GOT3 (cell line): ENCODE data around the gene SLC3A2.
A peak's percentile ranks its signal among the peaks of the same experiment; 100 is the strongest.
"Not testable (repeated sequence)": the region's sequence is repeated elsewhere in the genome, so short reads cannot be mapped to it uniquely, and the experiment has no call there.

ENCODE experiments used
- DNase-seq: peaks from one replicate; lab custom pipeline; 2025; ENCODE audit warnings: mixed read lengths; lab: John Stamatoyannopoulos, UW

Gene SLC3A2

DNA sequence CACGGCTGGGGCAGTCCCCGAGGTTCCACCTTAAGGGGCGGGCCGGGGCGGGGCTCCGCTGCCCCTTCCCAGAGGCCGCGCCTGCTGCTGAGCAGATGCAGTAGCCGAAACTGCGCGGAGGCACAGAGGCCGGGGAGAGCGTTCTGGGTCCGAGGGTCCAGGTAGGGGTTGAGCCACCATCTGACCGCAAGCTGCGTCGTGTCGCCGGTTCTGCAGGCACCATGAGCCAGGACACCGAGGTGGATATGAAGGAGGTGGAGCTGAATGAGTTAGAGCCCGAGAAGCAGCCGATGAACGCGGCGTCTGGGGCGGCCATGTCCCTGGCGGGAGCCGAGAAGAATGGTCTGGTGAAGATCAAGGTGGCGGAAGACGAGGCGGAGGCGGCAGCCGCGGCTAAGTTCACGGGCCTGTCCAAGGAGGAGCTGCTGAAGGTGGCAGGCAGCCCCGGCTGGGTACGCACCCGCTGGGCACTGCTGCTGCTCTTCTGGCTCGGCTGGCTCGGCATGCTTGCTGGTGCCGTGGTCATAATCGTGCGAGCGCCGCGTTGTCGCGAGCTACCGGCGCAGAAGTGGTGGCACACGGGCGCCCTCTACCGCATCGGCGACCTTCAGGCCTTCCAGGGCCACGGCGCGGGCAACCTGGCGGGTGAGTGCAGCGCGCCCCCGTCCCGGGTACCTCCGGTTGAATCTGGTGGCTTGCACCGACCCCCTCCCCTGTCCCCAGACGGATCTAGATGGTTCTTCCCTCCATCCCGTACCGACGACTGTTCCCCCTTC, at the start of gene SLC3A2:
SLC3A2 (plus strand) TSS at position 94 of the 776 bp plus-strand sequence; CDS start at position 222, 128 bp downstream.
- peak; percentile 77 for DNase-seq

DNA sequence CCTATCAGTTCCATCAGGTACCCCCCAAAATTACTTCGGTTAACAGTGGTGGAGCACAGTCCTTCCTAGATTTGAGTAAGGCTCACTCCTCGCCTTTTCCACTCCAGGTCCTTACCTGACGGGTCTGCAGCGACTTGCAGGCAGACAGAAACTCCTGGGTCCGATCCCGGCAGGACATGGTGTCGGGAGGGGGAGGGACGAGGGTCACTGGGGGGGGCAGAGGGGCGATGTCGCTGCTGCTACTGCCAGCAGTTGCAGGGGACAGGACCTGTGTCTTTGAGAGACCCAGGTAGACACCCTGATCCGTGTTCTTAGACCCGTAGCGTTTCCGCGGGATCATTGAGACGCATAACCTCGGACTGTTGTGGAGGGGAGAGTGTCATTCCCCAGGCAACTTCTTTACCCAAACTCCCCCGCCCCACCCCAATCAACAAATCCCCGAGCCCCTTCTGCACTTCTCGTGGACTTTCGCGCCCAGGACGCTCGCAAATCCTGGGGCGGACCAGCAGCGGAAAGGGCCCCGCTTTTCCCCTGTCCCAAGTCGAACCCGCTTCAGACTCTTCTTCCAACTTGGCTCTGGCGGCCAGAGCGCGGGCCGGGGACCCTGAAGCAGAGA, 49.7 kb upstream of the SLC3A2 start:
- no peak for DNase-seq

DNA sequence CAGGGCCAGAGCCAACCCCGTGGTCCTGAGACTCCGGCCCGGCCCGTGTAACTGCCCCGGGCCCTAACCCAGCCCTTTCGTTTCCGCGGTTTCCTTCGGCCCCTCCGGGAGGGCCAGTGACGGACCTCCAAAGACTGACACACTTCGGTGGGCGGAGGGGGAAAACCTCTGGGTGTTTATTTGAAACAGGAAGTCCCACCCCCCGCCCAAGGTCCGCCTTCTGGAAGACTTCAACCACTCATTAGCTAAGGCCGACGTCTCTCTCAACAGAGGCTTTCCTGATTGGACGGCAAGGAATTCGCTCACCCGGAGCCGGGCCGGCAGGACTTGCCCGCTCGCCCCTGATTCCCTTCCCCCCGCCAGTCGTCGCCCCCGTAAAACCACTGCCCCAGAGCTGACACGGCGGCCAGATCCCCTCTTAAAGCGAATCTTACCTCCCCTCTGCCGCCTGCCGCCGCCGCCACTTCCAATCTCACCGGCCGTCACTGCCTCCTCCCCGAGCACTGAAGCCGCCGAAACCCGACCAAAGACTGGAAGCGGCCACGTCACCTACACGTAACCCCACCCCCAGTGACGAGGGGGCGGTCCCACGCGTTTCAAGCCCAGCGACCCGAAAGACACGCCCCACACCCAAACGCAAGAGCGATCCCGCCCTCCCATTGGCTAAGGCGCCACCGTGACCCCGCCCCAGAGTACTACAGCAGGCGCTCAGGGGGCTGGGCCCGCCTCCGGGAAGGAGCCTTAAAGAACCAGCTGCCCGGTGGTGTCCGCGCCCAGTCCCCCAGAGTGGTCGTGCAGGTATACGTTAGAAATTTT, 49.0 kb upstream of the SLC3A2 start, which contains the start of gene STX5:
STX5 (minus strand) TSS at position 532 of the 816 bp plus-strand sequence. CDS start 808 bp downstream, outside the sequence.
- DNase-seq, result peak; percentile 96

DNA sequence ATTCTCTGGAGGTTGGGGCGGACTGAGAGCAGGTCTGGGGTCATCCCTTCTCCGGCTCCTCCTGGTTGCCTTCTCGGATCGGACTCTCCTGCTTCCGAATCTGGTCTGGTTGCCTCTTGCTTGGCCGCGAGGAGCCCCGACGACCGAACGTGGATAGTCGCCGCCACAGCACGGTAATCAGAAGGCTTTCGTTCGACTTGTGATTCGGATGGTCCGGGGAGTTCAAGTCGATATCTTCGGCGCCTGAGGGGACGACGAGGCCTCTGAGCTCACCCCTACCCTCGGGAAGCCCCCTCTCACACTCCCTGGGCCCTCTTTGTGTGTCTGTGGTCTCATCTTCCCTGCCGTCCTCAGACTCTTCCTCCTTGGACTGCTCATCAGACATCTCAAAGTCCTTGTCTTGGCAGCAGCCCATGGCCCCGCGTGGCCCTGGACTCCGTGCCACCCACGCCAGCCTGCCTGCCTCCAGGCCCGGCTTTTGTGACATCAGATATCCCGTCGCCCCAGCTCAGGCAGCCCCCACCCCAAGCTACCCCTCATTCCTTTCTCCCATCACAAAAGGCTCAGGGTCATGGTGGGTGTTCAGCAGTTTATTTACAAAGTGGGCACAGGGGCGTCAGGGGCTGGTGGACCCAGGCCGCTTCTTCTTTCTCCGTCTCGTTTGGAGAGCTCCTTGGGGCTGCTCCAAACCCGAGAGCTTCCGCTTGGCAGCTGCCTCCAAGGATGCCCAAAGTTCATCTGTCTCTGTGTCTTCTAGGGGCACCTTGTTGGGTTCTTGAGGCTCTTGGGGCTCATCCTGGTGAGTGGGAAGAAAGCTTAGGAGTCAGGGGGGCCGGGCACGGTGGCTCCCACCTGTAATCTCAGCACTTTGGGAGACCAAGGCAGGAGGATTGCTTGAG, 48.1 kb upstream of the SLC3A2 start, which contains the start of gene TEX54:
TEX54 (minus strand) TSS at position 506 of the 899 bp plus-strand sequence.
- no peak for DNase-seq

DNA sequence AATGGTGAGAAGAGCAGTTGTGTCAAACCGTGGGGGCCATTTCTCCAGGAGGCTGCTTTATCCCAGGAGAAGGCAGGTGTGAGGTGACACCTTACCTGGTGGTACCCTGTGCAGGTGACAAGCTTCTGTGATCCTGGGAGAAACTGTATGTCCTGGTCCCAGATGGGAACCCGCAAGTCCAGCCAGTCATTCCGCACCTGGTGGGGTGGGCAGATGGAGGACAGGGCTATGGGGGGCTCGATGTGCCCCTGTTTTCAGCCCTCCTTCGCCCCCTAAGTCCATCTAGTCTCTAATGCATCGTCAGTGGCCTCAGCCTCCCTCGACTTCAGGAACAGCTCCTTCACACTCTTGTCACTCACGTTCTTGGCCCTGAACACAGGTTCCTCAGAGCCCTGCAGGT, 45.4 kb upstream of the SLC3A2 start:
- DNase-seq, result no peak

DNA sequence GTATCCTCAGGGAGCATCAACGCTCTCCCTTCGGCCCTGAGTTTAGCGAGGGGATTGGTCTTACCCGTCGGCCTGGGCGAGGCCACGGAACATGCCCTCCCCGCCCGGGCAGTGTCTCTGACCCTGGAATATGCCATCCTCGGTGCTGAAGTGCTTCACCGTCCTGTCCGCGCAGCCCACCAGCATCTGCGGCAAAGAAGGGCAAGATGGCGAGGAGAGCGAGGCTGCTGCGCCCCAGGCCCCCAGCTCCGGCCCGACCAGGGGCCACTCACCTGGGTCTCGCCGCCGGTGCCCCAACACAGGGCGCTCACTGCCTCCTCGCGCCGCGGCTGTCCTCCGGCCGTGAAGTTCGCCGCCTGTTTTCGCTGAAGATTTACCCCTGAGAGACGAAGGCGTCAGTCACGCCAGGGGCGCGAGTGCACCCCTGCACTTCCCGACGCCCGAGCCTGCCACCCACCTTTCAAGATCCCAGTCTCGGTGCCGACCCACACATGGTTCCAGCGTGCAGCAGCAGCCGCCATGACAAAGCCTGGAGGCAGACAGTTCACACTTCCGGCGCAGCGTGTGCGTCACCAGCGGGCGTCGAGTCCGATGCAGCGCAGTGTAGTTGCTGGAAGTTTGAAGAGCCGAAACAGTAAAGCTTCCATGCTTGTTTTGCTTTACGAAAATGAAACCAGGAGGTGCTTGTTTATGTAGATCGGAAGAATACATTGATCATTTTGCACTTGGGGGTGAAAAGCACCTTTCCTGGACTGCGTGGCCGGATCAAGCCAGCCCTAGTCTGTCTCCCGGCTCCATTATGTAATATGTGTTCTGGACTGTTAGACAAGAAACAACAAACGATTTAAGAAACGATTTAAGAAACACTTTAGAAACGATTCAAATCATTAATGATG, 41.4 kb upstream of the SLC3A2 start, which contains the start of gene WDR74:
WDR74 (minus strand) TSS at position 541 of the 896 bp plus-strand sequence; CDS start at position 521, 20 bp downstream.
- DNase-seq, result no peak

DNA sequence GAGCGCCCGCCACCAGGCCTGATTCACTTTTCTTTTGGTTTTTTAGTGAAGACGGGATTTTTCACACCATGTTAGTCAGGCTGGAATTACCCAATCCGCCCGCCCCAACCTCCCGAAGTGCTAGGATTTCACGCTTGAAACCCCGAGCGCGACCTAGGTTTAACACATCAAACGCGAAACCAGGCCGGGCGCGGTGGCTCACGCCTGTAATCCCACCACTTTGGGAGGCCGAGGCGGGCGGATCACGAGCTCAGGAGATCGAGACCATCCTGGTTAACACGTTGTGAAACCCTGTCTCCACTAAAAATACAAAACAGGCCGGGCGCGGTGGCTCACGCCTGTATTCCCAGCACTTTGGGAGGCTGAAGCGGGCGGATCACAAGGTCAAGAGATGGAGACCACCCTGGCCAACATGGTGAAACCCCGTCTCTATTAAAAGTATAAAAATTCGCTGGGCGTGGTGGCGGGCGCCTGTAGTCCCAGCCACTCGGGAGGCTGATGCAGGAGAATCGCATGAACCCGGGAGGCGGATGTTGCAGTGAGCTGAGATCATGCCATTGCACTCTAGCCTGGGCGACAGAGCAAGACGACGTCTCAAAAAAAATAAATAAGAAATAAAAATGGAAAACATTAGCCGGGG, 39.9 kb upstream of the SLC3A2 start:
- DNase-seq, result peak; percentile 98

DNA sequence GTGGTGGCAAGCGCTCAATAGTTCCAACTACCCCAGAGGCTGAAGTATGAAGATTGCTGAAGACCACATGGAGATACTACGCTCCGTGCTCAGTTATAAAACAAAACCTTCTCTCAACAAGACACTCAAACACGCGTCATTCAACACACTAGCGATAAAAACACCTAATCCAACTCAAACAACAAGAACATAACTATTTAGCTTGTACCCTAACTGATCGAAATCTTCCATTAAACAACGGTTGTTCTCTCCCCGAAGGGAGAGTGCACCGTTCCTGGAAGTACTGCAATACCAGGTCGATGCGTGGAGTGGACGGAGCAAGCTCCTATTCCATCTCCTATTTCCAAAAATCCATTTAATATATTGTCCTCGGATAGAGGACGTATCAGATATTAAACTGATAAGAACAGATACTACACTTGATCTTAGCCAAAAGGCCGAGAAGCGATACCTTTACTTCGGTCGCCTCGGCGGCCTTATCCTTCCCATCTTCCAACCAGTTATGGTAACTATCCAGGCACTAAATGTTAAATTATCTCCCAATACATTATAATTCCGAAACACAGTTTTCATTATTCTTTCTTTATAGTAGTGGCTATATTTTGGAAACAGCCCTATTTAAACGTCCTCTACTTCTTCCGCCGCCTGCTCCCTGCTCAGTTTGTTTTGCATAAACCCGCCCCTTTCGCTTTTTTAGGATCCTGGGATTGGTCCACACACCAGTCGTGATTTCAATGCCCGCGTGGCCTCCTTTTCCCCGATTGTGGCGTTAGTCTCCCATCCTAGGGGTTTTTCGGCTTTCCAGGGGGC, 39.1 kb upstream of the SLC3A2 start:
- DNase-seq, result peak; percentile 87

DNA sequence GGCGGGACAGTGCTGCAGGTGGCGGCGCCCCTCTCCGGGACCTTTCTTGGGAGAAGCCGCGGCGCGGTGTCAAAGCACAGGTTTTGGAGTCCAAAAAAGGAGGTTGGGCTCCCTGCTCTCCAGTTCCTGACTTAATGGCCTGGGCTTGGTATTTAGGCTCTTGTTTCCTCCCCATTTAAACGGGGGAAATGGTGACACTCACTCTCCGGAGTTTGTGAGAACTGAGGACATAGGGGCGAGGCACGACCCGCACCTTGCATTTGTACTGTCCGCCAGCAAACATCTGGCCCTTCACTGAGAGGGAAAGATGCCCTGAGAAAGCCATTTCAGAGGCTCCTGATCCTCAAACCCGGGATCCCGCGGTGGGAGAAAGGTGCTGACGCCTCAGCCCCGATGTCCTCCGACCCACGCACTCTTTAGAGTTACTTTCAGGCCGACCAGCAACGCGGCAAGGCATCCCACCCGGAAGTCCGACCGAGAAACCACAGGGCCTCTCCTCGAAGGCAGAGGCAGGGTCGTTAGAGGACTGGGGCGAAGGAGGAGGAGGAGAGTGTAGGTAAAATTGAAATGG, 38.4 kb upstream of the SLC3A2 start:
- DNase-seq, result no peak

DNA sequence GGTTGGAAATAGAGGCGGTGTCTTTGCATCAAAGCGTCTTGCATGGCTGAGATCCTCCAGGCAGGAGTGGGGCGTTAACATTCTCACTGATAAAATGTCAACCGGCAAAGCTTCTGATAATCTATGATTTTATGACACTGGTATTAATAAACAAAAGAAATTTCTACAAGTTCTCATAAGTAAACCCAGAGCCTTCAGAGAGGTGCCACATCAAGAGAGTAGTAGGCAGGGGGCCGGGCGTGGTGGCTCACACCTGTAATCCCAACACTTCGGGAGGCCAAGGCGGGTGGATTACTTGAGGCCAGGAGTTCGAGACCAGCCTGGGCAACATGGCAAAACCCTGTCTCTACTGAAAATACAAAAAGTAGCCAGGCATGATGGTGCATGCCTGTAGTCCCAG, 37.8 kb upstream of the SLC3A2 start:
- DNase-seq, result not testable (repeated sequence)

DNA sequence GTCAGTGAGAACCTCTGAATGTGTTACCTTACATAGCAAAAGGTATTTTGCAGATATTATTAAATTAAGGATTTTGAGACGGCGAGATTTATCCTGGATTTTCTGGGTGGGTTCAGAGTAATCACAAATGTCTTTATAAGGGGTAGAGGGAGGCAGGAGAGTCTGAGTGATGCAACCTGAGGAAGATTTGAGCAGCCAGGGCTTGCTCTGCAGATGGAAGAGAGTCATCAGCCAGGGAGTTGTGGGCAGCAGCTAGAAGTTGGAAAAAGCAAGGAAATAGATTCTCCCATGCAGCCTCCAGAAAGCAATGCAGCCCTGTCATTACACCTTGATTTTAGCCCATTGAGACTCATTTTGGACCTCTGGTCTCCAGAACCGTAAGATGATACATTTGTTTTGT, 37.2 kb upstream of the SLC3A2 start:
- DNase-seq, result no peak

DNA sequence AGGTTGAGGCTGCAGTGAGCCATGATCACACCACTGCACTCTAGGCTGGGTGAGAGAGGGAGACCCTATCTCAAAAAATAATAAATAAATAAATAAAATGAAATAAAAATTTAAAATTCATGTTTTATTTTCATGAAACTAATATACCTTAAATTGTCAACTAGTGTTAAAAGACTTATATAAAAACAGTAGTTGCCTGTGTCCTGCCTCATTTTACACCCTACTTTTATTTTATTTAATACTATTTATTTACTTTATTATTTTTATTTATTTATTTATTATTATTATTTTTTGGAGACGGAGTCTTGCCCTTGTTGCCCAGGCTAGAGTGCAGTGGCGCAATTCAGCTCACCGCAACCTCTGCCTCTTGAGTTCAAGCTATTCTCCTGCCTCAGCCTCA, 36.5 kb upstream of the SLC3A2 start:
- no peak for DNase-seq

DNA sequence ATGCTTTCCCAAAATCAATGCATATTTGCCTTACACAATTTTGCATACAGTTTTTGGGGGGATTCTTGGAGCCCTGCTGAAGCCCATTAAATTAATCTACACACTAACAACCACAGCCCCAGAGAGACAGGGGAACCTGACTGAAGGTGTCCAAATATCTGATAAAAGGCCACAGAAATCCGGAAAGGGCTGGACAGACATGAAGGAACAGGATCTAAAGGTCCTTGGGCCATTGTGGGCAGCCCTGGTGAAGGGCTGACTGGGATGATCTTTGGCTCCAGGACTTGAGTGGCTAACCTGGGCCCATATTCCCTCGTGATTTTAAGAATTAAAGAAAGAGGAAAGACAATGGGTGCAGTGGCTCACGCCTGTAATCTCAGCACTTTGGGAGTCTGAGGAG, 34.5 kb upstream of the SLC3A2 start:
- no peak for DNase-seq

DNA sequence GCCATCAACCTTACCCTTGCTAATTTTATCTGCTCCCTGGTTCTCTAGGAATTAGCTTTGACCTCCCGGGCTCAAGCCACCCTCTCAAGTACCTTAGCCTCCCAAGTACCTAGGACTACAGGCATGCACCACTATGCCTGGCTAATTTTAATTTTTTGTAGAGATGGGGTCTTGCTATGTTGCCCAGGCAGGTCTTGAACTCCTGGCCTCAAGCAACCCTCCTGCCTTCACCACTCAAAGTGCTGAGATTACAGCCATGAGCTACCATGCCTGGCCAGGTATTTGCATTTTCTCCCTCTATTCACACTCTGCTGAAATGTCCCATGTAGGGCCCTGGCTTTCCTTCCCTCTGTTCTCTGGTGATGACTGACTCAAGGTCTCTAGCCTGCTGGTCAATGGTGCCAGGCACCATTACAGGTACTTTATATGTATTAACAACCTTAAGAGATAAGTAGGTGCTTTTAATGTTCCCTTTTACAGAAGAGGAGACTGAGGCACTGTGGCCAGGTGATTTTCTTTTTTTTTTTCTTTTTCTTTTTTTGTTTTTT, 32.9 kb upstream of the SLC3A2 start:
- DNase-seq, result no peak

DNA sequence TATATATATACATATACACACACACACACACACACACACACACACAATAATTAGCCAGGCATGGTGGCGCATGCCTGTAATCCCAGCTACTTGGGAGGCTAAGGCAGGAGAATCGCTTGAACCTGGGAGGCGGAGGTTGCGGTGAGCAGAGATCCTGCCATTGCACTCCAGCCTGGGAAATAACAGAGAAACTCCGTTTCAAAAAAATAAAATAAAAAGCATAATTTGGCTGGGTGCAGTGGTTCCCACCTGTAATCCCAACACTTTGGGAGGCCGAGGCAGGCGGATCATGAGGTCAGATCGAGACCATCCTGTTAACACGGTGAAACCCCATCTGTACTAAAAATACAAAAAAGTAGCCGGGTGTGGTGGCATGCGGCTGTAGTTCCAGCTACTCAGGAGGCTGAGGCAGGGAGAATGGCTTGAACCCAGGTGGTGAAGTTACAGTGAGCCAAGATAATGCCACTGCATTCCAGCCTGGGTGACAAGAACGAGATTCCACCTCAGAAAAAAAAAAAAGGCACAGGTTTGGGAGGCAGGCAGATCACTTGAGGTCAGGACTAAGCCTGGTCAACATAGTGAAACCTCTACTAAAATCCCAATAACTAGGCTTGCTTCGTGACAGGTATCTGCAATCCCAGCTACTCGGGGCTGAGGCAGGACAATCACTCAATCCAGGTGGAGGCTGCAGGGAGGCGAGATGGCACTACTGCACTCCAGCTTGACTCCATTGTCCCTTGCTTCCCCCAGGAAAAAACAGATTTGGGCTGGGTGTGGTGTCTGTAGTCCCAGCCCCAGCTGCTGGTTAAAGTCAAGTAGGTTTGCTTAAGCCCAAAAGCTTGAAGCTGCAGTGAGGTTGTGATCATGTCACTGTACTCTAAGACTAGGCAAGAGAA, 29.5 kb upstream of the SLC3A2 start:
- no peak for DNase-seq

DNA sequence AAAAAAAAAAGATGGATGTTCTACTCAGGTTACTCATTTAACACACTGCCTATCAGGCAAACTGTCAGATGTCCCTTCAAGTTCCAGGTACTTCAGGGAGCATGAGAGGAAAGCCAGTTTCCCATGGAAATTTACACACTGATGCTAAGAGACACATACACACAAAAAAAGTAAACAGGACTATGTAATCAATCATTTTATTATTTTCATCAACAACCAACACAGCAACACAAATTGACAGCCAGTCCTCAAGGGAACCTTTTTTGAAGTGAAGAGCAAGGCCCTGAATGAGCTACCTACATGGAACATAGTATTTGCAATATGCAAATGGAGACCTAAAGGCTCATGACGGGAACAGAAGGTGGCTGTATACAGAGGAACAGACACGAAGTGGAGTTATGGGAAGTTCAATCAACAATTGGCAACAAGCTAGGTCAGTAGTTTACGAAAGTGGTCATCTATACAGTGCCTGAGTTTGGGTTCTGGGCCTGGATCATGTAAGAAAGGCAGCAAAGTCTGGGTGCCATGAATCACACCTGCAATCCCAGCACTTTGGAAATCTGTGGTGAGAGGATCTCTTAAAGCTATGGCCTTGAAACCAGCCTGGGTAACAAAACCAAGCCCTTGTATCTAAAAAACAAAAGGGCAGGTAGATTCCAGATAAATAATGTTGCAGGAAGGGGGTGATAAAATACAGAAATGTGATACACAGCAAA, 28.7 kb upstream of the SLC3A2 start:
- no peak for DNase-seq
